Measurements from ENCODE around the gene SSTR5. TPM values are rescaled to one million over a fixed set of nuclear protein-coding genes. Genes with fewer than 3 reads are reported as not detected.

The SSTR5 gene
- total and polyA plus RNA-seq, 4 donors = not detected

- 66% methylated on average over 18 of the region's 18 CpGs for WGBS
- TF ChIP-seq HNF4G (IDR thresholded peaks at IDR 0.05) = no peak
- DNase-seq (ENCODE audit: low spot score) = no peak
Measured at GRCh38 chr16:1125471-1125870, 52.9 kb downstream of the SSTR5 start.

GRCh38 chr16:1126044-1126443 is 53.5 kb downstream of the SSTR5 start:
- Histone ChIP-seq H3K27ac (ENCODE audit: low read depth in 1 of 2, low read length in 2 of 2) (no peak overlapping the region), H3K36me3 (ENCODE audit: control insufficient read depth in 4 of 4, insufficient read depth in 3 of 4, low read depth in 1 of 4, low read length in 3 of 4) (no peaks in the 10 kb centered on the region), H3K27me3 (ENCODE audit: control insufficient read depth in 4 of 4, insufficient read depth in 4 of 4, low read length in 3 of 4) (no peaks in the 10 kb centered on the region), H3K9ac (ENCODE audit: low read depth in 1 of 2, low read length in 2 of 2) (no peak overlapping the region), H3K4me1 (ENCODE audit: control insufficient read depth in 4 of 4, insufficient read depth in 4 of 4, low read length in 3 of 4) (peaks cover 0 to 1% (median 0%) of the 10 kb centered on the region in 4 donors), H3K4me3 (ENCODE audit: low read depth in 1 of 3, low read length in 3 of 3) (no peak overlapping the region), H3K9me3 (ENCODE audit: control insufficient read depth in 4 of 4, low read length in 3 of 4) (no peaks in the 10 kb centered on the region)
- DNase-seq (ENCODE audit: low spot score) = no peak
- 72% methylated on average over 17 of the region's 17 CpGs for WGBS
- TF ChIP-seq FOXA1 (IDR thresholded peaks at IDR 0.05) = no peak
- no peak for TF ChIP-seq ATF3 (IDR thresholded peaks at IDR 0.05)
- no peak for TF ChIP-seq EGR1 (IDR thresholded peaks at IDR 0.05; ENCODE audit: low read depth in 2 of 2)
- TF ChIP-seq GABPA (IDR thresholded peaks at IDR 0.05 in 1 of 2, conservative IDR thresholded peaks at IDR 0.05 in 1 of 2) = no peak
- TF ChIP-seq YY1 (IDR thresholded peaks at IDR 0.05) = no peak
- no peak for TF ChIP-seq HNF4G (IDR thresholded peaks at IDR 0.05)
- TF ChIP-seq NR2F2 (IDR thresholded peaks at IDR 0.05) = no peak

More at GRCh38 chr16:1125471-1125870, 52.9 kb downstream of the SSTR5 start:
- Histone ChIP-seq H3K9ac (ENCODE audit: low read depth in 1 of 2, low read length in 2 of 2) (no peak overlapping the region), H3K9me3 (ENCODE audit: control insufficient read depth in 4 of 4, low read length in 3 of 4) (no peaks in the 10 kb centered on the region), H3K27ac (ENCODE audit: low read depth in 1 of 2, low read length in 2 of 2) (no peak overlapping the region), H3K27me3 (ENCODE audit: control insufficient read depth in 4 of 4, insufficient read depth in 4 of 4, low read length in 3 of 4) (no peaks in the 10 kb centered on the region), H3K4me1 (ENCODE audit: control insufficient read depth in 4 of 4, insufficient read depth in 4 of 4, low read length in 3 of 4) (no peaks in the 10 kb centered on the region), H3K4me3 (ENCODE audit: low read depth in 1 of 3, low read length in 3 of 3) (no peak overlapping the region), H3K36me3 (ENCODE audit: control insufficient read depth in 4 of 4, insufficient read depth in 3 of 4, low read depth in 1 of 4, low read length in 3 of 4) (no peaks in the 10 kb centered on the region)

- DNase-seq (ENCODE audit: low spot score) = no peak
- H3K4me1 ChIP-seq (ENCODE audit: control insufficient read depth in 4 of 4, insufficient read depth in 4 of 4, low read length in 3 of 4) = peaks cover 0 to 6% (median 2%) of the 10 kb centered on the region in 4 donors
- no peak for TF ChIP-seq FOXA2 (IDR thresholded peaks at IDR 0.05)
- TF ChIP-seq TAF1 (conservative IDR thresholded peaks at IDR 0.05) = no peak
- TF ChIP-seq HNF4A (conservative IDR thresholded peaks at IDR 0.05) = no peak
- TF ChIP-seq JUND (IDR thresholded peaks at IDR 0.05) = no peak
- TF ChIP-seq RXRA (IDR thresholded peaks at IDR 0.05) = no peak
- TF ChIP-seq RAD21 (IDR thresholded peaks at IDR 0.05) = no peak
- TF ChIP-seq ATF3 (IDR thresholded peaks at IDR 0.05) = no peak
- no peak for TF ChIP-seq YY1 (IDR thresholded peaks at IDR 0.05)
- no peak for TF ChIP-seq MAX (IDR thresholded peaks at IDR 0.05)
- TF ChIP-seq REST (IDR thresholded peaks at IDR 0.05) = no peak
- no peak for TF ChIP-seq ZBTB33 (IDR thresholded peaks at IDR 0.05)
- no peak for TF ChIP-seq HNF4G (IDR thresholded peaks at IDR 0.05)
- TF ChIP-seq GABPA (IDR thresholded peaks at IDR 0.05 in 1 of 2, conservative IDR thresholded peaks at IDR 0.05 in 1 of 2) = no peak
- no peak for TF ChIP-seq CTCF (IDR thresholded peaks at IDR 0.05; ENCODE audit: low read depth, low read length, missing input control)
- WGBS = 59% methylated on average over 10 of the region's 10 CpGs
- no peaks in the 10 kb centered on the region for H3K9me3 ChIP-seq (ENCODE audit: control insufficient read depth in 4 of 4, low read length in 3 of 4)
- H3K36me3 ChIP-seq (ENCODE audit: control insufficient read depth in 4 of 4, insufficient read depth in 3 of 4, low read depth in 1 of 4, low read length in 3 of 4) = no peaks in the 10 kb centered on the region
- no peak overlapping the region for H3K4me3 ChIP-seq (ENCODE audit: low read depth in 1 of 3, low read length in 3 of 3)
- no peak overlapping the region for H3K9ac ChIP-seq (ENCODE audit: low read depth in 1 of 2, low read length in 2 of 2)
- no peak overlapping the region for H3K27ac ChIP-seq (ENCODE audit: low read depth in 1 of 2, low read length in 2 of 2)
- H3K27me3 ChIP-seq (ENCODE audit: control insufficient read depth in 4 of 4, insufficient read depth in 4 of 4, low read length in 3 of 4) = no peaks in the 10 kb centered on the region
Measured at GRCh38 chr16:1126586-1126985, 54.0 kb downstream of the SSTR5 start.

Measured in liver (tissue), 9 donors.